Sigmoid colon (tissue), 7 donors: ENCODE results near the gene FASTK. TPM values are rescaled to one million over a fixed set of nuclear protein-coding genes. Genes with fewer than 3 reads are reported as not detected.

ENCODE experiments used
- DNase-seq: peaks from one replicate; pipeline ENCODE4 v3.0.0-alpha.2; 2019
- H3K27ac ChIP-seq, 4 donors: fragments of 200-600 bp; sonication (generic); one replicate each; pipeline ENCODE4 v1.5.1; 2016 to 2019; ENCODE audit warnings: mild to moderate bottlenecking in 1 of 4
- H3K27me3 ChIP-seq, 3 donors: fragments of 200-600 bp; sonication (generic); one replicate each; pipeline ENCODE4 v1.5.1; 2019; ENCODE audit warnings: mild to moderate bottlenecking in 1 of 3
- H3K36me3 ChIP-seq, 4 donors: fragments of 200-600 bp; sonication (generic); one replicate each; pipeline ENCODE4 v1.5.1; 2016 to 2019
- H3K4me1 ChIP-seq, 4 donors: fragments of 200-600 bp; sonication (generic); one replicate each; pipeline ENCODE4 v1.5.1; 2017 to 2019
- H3K4me3 ChIP-seq, 4 donors: fragments of 200-600 bp; sonication (generic); one replicate each; pipeline ENCODE4 v1.5.1; 2017 to 2019; ENCODE audit warnings: mild to moderate bottlenecking in 2 of 4, moderate library complexity in 1 of 4
- H3K9me3 ChIP-seq, 4 donors: fragments of 200-600 bp in 3 of 4; sonication (generic) in 3 of 4; one replicate each; pipeline versions ENCODE4 v1.5.1 to v1.6.1; 2013 to 2019
- CTCF ChIP-seq, 4 experiments: fragments of 450-650 bp in 3 of 4; fragments of 200-600 bp in 1 of 4; IDR thresholded peaks; one replicate each; pipeline ENCODE4 v1.5.1; 2016 to 2019; ENCODE audit warnings: antibody characterized with exemption in 4 of 4, mild to moderate bottlenecking in 3 of 4, moderate library complexity in 2 of 4
- EP300 ChIP-seq, 4 donors: sonication (generic); formaldehyde crosslinking; IDR thresholded peaks; one replicate each; pipeline ENCODE4 v1.6.1; 2017; ENCODE audit warnings: antibody characterized with exemption in 4 of 4
- POLR2A ChIP-seq, 2 donors: fragments of 450-650 bp; IDR thresholded peaks; one replicate each; pipeline ENCODE4 v1.6.1; 2016; ENCODE audit warnings: antibody characterized with exemption in 2 of 2, mild to moderate bottlenecking in 2 of 2, moderate library complexity in 2 of 2
- POLR2AphosphoS5 ChIP-seq, 4 donors: sonication (generic); formaldehyde crosslinking; IDR thresholded peaks; one replicate each; pipeline ENCODE4 v1.6.1; 2017; ENCODE audit warnings: antibody characterized with exemption in 4 of 4
- WGBS, 2 donors: extraction: QIAGEN DNeasy Blood & Tissue Kit; methylation state at CpG; one replicate each; pipeline ENCODE4 v1.1.7; 2013; 5-methylcytosine and 5-hydroxymethylcytosine counted together
- intact Hi-C: fragments of 100-400 bp; cut with DNase I; formaldehyde crosslinking; loops from one replicate; pipeline ENCODE4 v1.15.1; 2023
- polyA plus RNA-seq, 3 donors: library from polyadenylated mRNA; stranded (reverse); fragments of 200-250 nt; gene quantifications; one replicate each; pipeline ENCODE4 v1.2.3, GENCODE V29; 2013
- total RNA-seq, 4 donors: library from RNA; depleted of rRNA; stranded (reverse); fragments of >200 nt; gene quantifications; one replicate each; pipeline ENCODE4 v1.1.0, GENCODE V29; 2016
- donor health status: healthy with polysubstance abuse.
- donor health status: Bipolar disorder and iron deficiency.
- donor health status: healthy.

FASTK gene
- total and polyA plus RNA-seq, 7 donors, result 61.3 to 124 (median 65.0) TPM

- H3K27me3 ChIP-seq, result no peaks in the 10 kb centered on the region
- peaks cover 0 to 40% (median 38%) of the 10 kb centered on the region in 4 donors for H3K4me1 ChIP-seq
- intact Hi-C loops, result no loop called here
Observed at GRCh38 chr7:151064993-151065392, 15.6 kb downstream of the FASTK start.

GRCh38 chr7:151064454-151064853, 16.2 kb downstream of the FASTK start:
- WGBS, 2 donors, result 96 to 97% methylated on average over 18 of the region's 18 CpGs
- intact Hi-C loops, result no loop called here
- H3K4me3 ChIP-seq, result no peak overlapping the region
- H3K36me3 ChIP-seq, result peaks cover 16 to 60% (median 42%) of the 10 kb centered on the region in 4 donors
- TF ChIP-seq POLR2AphosphoS5 (IDR thresholded peaks at IDR 0.05), result no peak
- TF ChIP-seq POLR2A (IDR thresholded peaks at IDR 0.05), result no peak
- TF ChIP-seq EP300 (IDR thresholded peaks at IDR 0.05), result no peak
- TF ChIP-seq CTCF (IDR thresholded peaks at IDR 0.05), result no peak
- H3K27me3 ChIP-seq, result no peaks in the 10 kb centered on the region
- H3K9me3 ChIP-seq, result no peaks in the 10 kb centered on the region
- H3K4me1 ChIP-seq, result peaks cover 0 to 42% (median 38%) of the 10 kb centered on the region in 4 donors
- H3K27ac ChIP-seq, result peak overlapping the region in 1 of 4 donors; percentile 1
- DNase-seq, result no peak

More at GRCh38 chr7:151064993-151065392, 15.6 kb downstream of the FASTK start:
- Histone ChIP-seq H3K4me3 (no peak overlapping the region), H3K9me3 (no peaks in the 10 kb centered on the region), H3K27ac (peak overlapping the region in 1 of 4 donors; percentile 1), H3K36me3 (peaks cover 21 to 65% (median 47%) of the 10 kb centered on the region in 4 donors)
- no peak for DNase-seq
- WGBS, 2 donors, result 90 to 91% methylated on average over 6 of the region's 6 CpGs
- TF ChIP-seq CTCF (IDR thresholded peaks at IDR 0.05), result no peak
- TF ChIP-seq POLR2AphosphoS5 (IDR thresholded peaks at IDR 0.05), result no peak
- TF ChIP-seq EP300 (IDR thresholded peaks at IDR 0.05), result no peak
- no peak for TF ChIP-seq POLR2A (IDR thresholded peaks at IDR 0.05)

GRCh38 chr7:151063212-151063561, 17.4 kb downstream of the FASTK start:
- TF ChIP-seq POLR2A (IDR thresholded peaks at IDR 0.05) (no peak), EP300 (IDR thresholded peaks at IDR 0.05) (no peak), POLR2AphosphoS5 (IDR thresholded peaks at IDR 0.05) (peak in 1 of 4 donors; percentile 47), CTCF (IDR thresholded peaks at IDR 0.05) (no peak)
- Histone ChIP-seq H3K4me3 (peak overlapping the region in 3 of 4 donors; percentile 31 to 68 (median 34)), H3K27ac (peak overlapping the region; percentile 86 to 96 (median 93)), H3K9me3 (no peaks in the 10 kb centered on the region), H3K27me3 (no peaks in the 10 kb centered on the region), H3K36me3 (peaks cover 15 to 47% (median 34%) of the 10 kb centered on the region in 4 donors), H3K4me1 (peaks cover 0 to 53% (median 47%) of the 10 kb centered on the region in 4 donors)
- 18 to 58% methylated on average over 11 of the region's 11 CpGs for WGBS, 2 donors
- intact Hi-C loops, result no loop called here
- peak; percentile 91 for DNase-seq

GRCh38 chr7:151062399-151063211, 18.0 kb downstream of the FASTK start:
- Histone ChIP-seq H3K4me3 (peak overlapping the region in 3 of 4 donors; percentile 31 to 68 (median 34)), H3K4me1 (peaks cover 0 to 54% (median 47%) of the 10 kb centered on the region in 4 donors), H3K36me3 (peaks cover 15 to 42% (median 28%) of the 10 kb centered on the region in 4 donors), H3K27me3 (no peaks in the 10 kb centered on the region), H3K9me3 (no peaks in the 10 kb centered on the region), H3K27ac (peak overlapping the region; percentile 86 to 96 (median 93))
- TF ChIP-seq POLR2AphosphoS5 (IDR thresholded peaks at IDR 0.05) (no peak), POLR2A (IDR thresholded peaks at IDR 0.05) (no peak), CTCF (IDR thresholded peaks at IDR 0.05) (no peak), EP300 (IDR thresholded peaks at IDR 0.05) (no peak)
- WGBS, 2 donors, result 17 to 59% methylated on average over 43 of the region's 43 CpGs
- intact Hi-C loops, result no loop called here
- DNase-seq, result peak; percentile 80
